Trophoblast cell (in vitro differentiated cells and primary cell): Measurements from ENCODE around the gene CDC34.
A peak's percentile ranks its signal among the peaks of the same experiment; 100 is the strongest.

ENCODE experiments used
- DNase-seq, 2 donors: peaks; one replicate each; pipeline ENCODE4 v3.0.0-alpha.2; 2016
- H2AFZ ChIP-seq: 2 replicates; pipeline ENCODE4 v1.6.1; 2013; ENCODE audit warnings: low read length, moderate library complexity, mild to moderate bottlenecking; ENCODE audit not compliant: insufficient read depth, poor library complexity
- H2AK5ac ChIP-seq: 2 replicates; pipeline ENCODE4 v1.6.1; 2013; ENCODE audit warnings: mild to moderate bottlenecking, low read length
- H2BK120ac ChIP-seq: 2 replicates; pipeline ENCODE4 v1.6.1; 2013; ENCODE audit warnings: low read length, mild to moderate bottlenecking, moderate library complexity; ENCODE audit not compliant: insufficient read depth, poor library complexity
- H2BK12ac ChIP-seq: 2 replicates; pipeline ENCODE4 v1.6.1; 2013; ENCODE audit warnings: mild to moderate bottlenecking, low read length, moderate library complexity
- H2BK5ac ChIP-seq: 2 replicates; pipeline ENCODE4 v1.6.1; 2013; ENCODE audit warnings: low read length, low read depth, moderate library complexity, mild to moderate bottlenecking; ENCODE audit not compliant: poor library complexity
- H3K14ac ChIP-seq: 2 replicates; pipeline ENCODE4 v1.6.1; 2013; ENCODE audit warnings: mild to moderate bottlenecking, low read length
- H3K18ac ChIP-seq: 2 replicates; pipeline ENCODE4 v1.6.1; 2013; ENCODE audit warnings: mild to moderate bottlenecking, low read length
- H3K23ac ChIP-seq: 2 replicates; pipeline ENCODE4 v1.6.1; 2013; ENCODE audit warnings: low read length
- H3K27ac ChIP-seq: 2 replicates; pipeline ENCODE4 v1.5.1; 2013; ENCODE audit warnings: low read depth, mild to moderate bottlenecking, inconsistent platforms, low read length, moderate library complexity
- H3K27me3 ChIP-seq: 2 replicates; pipeline ENCODE4 v1.6.1; 2013; ENCODE audit warnings: inconsistent platforms, mild to moderate bottlenecking, low read length, moderate library complexity; ENCODE audit not compliant: insufficient read depth
- H3K36me3 ChIP-seq, 2 experiments: 1 replicate in 1 of 2; 2 replicates in 1 of 2; pipeline ENCODE4 v1.6.1; 2013; ENCODE audit warnings: low read length in 2 of 2, mild to moderate bottlenecking in 2 of 2, moderate library complexity in 1 of 2; ENCODE audit not compliant: insufficient read depth in 2 of 2, control insufficient read depth in 1 of 2
- H3K4ac ChIP-seq: 2 replicates; pipeline ENCODE4 v1.6.1; 2013; ENCODE audit warnings: low read depth, mild to moderate bottlenecking, low read length, moderate library complexity
- H3K4me1 ChIP-seq, 2 experiments: 1 replicate in 1 of 2; 2 replicates in 1 of 2; pipeline ENCODE4 v1.6.1; 2013; ENCODE audit warnings: low read length in 2 of 2, mild to moderate bottlenecking in 2 of 2, moderate library complexity in 1 of 2; ENCODE audit not compliant: insufficient read depth in 2 of 2, control insufficient read depth in 1 of 2
- H3K4me2 ChIP-seq: 2 replicates; pipeline ENCODE4 v1.6.1; 2013; ENCODE audit warnings: inconsistent platforms, mild to moderate bottlenecking, low read length, moderate library complexity
- H3K4me3 ChIP-seq: 2 replicates; pipeline ENCODE4 v1.5.1; 2013; ENCODE audit warnings: mild to moderate bottlenecking, low read depth, low read length, inconsistent platforms
- H3K79me1 ChIP-seq: one replicate; pipeline ENCODE4 v1.6.1; 2013; ENCODE audit warnings: low read length
- H3K79me2 ChIP-seq: 2 replicates; pipeline ENCODE4 v1.6.1; 2013; ENCODE audit warnings: low read length, mild to moderate bottlenecking; ENCODE audit not compliant: control insufficient read depth, insufficient read depth, poor library complexity
- H3K9ac ChIP-seq: 2 replicates; pipeline ENCODE4 v1.6.1; 2013; ENCODE audit warnings: mild to moderate bottlenecking, low read length
- H3K9me3 ChIP-seq: 2 replicates; pipeline ENCODE4 v1.6.1; 2013; ENCODE audit warnings: low read depth, mild to moderate bottlenecking, control low read depth, inconsistent platforms, low read length; ENCODE audit not compliant: insufficient read depth
- H4K12ac ChIP-seq: 2 replicates; pipeline ENCODE4 v1.6.1; 2013; ENCODE audit warnings: low read depth, mild to moderate bottlenecking, low read length, moderate library complexity
- H4K8ac ChIP-seq: 2 replicates; pipeline ENCODE4 v1.6.1; 2013; ENCODE audit warnings: low read depth, mild to moderate bottlenecking, low read length, moderate library complexity
- H4K91ac ChIP-seq: one replicate; pipeline ENCODE4 v1.6.1; 2013; ENCODE audit warnings: low read depth, mild to moderate bottlenecking, low read length, moderate library complexity
- WGBS: extraction: QIAGEN DNeasy Blood & Tissue Kit; methylation state at CpG from one replicate; pipeline ENCODE4 v1.1.7; 2013; ENCODE audit warnings: missing lambda C conversion rate; ENCODE audit not compliant: insufficient read length, insufficient coverage; ENCODE audit errors: extremely low coverage; 5-methylcytosine and 5-hydroxymethylcytosine counted together

CDC34 gene

GRCh38 chr19:491146-491741, 40.3 kb upstream of the CDC34 start:
- H4K12ac ChIP-seq: no peak overlapping the region
- H3K36me3 ChIP-seq: no peaks in the 10 kb centered on the region
- no peak overlapping the region for H2BK5ac ChIP-seq
- no peak overlapping the region for H4K91ac ChIP-seq
- no CpG with 5 or more reads among the region's 32 CpGs for WGBS
- no peak overlapping the region for H2BK12ac ChIP-seq
- H3K9ac ChIP-seq: no peak overlapping the region
- H3K14ac ChIP-seq: no peak overlapping the region
- no peak overlapping the region for H3K4me2 ChIP-seq
- H3K9me3 ChIP-seq: peaks cover 9% of the 10 kb centered on the region
- no peak overlapping the region for H2AFZ ChIP-seq
- H3K23ac ChIP-seq: no peak overlapping the region
- H3K27ac ChIP-seq: no peak overlapping the region
- H3K27me3 ChIP-seq: peaks cover 5% of the 10 kb centered on the region
- H3K18ac ChIP-seq: no peak overlapping the region
- no peak overlapping the region for H3K4ac ChIP-seq
- no peak overlapping the region for H4K8ac ChIP-seq
- H3K4me3 ChIP-seq: no peak overlapping the region
- peaks cover 18% of the 10 kb centered on the region for H3K79me1 ChIP-seq
- H3K79me2 ChIP-seq: peaks cover 4% of the 10 kb centered on the region
- no peak overlapping the region for H2AK5ac ChIP-seq
- peak; percentile 27 to 36 for DNase-seq
- peaks cover 6 to 17% of the 10 kb centered on the region in 2 experiments for H3K4me1 ChIP-seq
- H2BK120ac ChIP-seq: no peak overlapping the region

- Histone ChIP-seq H3K27me3 (peaks cover 8% of the 10 kb centered on the region), H3K27ac (no peak overlapping the region), H3K4ac (no peak overlapping the region), H3K4me3 (no peak overlapping the region), H4K12ac (no peak overlapping the region), H3K79me2 (peaks cover 4% of the 10 kb centered on the region), H3K36me3 (no peaks in the 10 kb centered on the region), H3K4me1 (peaks cover 4 to 14% of the 10 kb centered on the region in 2 experiments), H2BK120ac (no peak overlapping the region), H3K23ac (no peak overlapping the region), H3K18ac (no peak overlapping the region), H3K14ac (no peak overlapping the region), H3K9me3 (peaks cover 9% of the 10 kb centered on the region), H2AK5ac (no peak overlapping the region), H3K4me2 (no peak overlapping the region), H2BK12ac (no peak overlapping the region), H2AFZ (no peak overlapping the region), H2BK5ac (no peak overlapping the region), H4K8ac (no peak overlapping the region), H3K9ac (no peak overlapping the region), H4K91ac (no peak overlapping the region), H3K79me1 (peaks cover 16% of the 10 kb centered on the region)
- peak; percentile 21 to 55 for DNase-seq
- no CpG with 5 or more reads among the region's 19 CpGs for WGBS
These were observed 39.4 kb upstream of the CDC34 start for GRCh38 chr19:492091-492531.

GRCh38 chr19:493391-494170, 38.0 kb upstream of the CDC34 start:
- no CpG with 5 or more reads among the region's 23 CpGs for WGBS
- Histone ChIP-seq H2AK5ac (no peak overlapping the region), H3K27ac (no peak overlapping the region), H3K9me3 (peaks cover 15% of the 10 kb centered on the region), H3K14ac (no peak overlapping the region), H2BK5ac (no peak overlapping the region), H3K23ac (no peak overlapping the region), H3K79me2 (peaks cover 2% of the 10 kb centered on the region), H3K79me1 (peaks cover 7% of the 10 kb centered on the region), H3K27me3 (peaks cover 21% of the 10 kb centered on the region), H4K8ac (no peak overlapping the region), H4K91ac (no peak overlapping the region), H4K12ac (no peak overlapping the region), H3K9ac (no peak overlapping the region), H3K4ac (no peak overlapping the region), H3K36me3 (no peaks in the 10 kb centered on the region), H3K4me1 (peaks cover 0 to 6% of the 10 kb centered on the region in 2 experiments), H2AFZ (no peak overlapping the region), H2BK12ac (no peak overlapping the region), H3K18ac (no peak overlapping the region), H3K4me2 (no peak overlapping the region), H2BK120ac (no peak overlapping the region), H3K4me3 (no peak overlapping the region)
- DNase-seq: no peak

- DNase-seq: no peak
- Histone ChIP-seq H3K9ac (no peak overlapping the region), H3K27me3 (peaks cover 28% of the 10 kb centered on the region), H2BK12ac (no peak overlapping the region), H3K4me3 (no peak overlapping the region), H3K14ac (no peak overlapping the region), H3K36me3 (no peaks in the 10 kb centered on the region), H2BK5ac (no peak overlapping the region), H4K91ac (no peak overlapping the region), H2AFZ (no peak overlapping the region), H4K8ac (no peak overlapping the region), H2BK120ac (no peak overlapping the region), H3K9me3 (peaks cover 21% of the 10 kb centered on the region), H4K12ac (no peak overlapping the region), H3K4me2 (no peak overlapping the region), H3K23ac (no peak overlapping the region), H3K4me1 (peaks cover 0 to 6% of the 10 kb centered on the region in 2 experiments), H3K79me1 (peaks cover 1% of the 10 kb centered on the region), H3K18ac (no peak overlapping the region), H2AK5ac (no peak overlapping the region), H3K4ac (no peak overlapping the region), H3K79me2 (no peaks in the 10 kb centered on the region), H3K27ac (no peak overlapping the region)
- WGBS: no CpG with 5 or more reads among the region's 22 CpGs
These were observed 37.1 kb upstream of the CDC34 start for GRCh38 chr19:494171-495080.
